Peyer's patch (tissue), 4 donors: Measurements from ENCODE around the gene TARS1. TPM values are rescaled to one million over a fixed set of nuclear protein-coding genes. Genes with fewer than 3 reads are reported as not detected.
"Not testable (repeated sequence)": the region's sequence is repeated elsewhere in the genome, so short reads cannot be mapped to it uniquely, and the experiment has no call there.

Experiments
- DNase-seq, 3 donors: peaks; one replicate each; pipeline ENCODE4 v3.0.0-alpha.2; 2017 to 2019
- H3K27ac ChIP-seq, 4 donors: fragments of 200-600 bp; sonication (generic); one replicate each; pipeline ENCODE4 v1.5.1; 2016 to 2019
- H3K27me3 ChIP-seq, 2 donors: fragments of 200-600 bp; sonication (generic); one replicate each; pipeline ENCODE4 v1.5.1; 2019
- H3K36me3 ChIP-seq, 3 donors: fragments of 200-600 bp; sonication (generic); one replicate each; pipeline ENCODE4 v1.5.1; 2016 to 2019
- H3K4me1 ChIP-seq, 4 donors: fragments of 200-600 bp; sonication (generic); one replicate each; pipeline ENCODE4 v1.5.1; 2016 to 2019
- H3K4me3 ChIP-seq, 4 donors: fragments of 200-600 bp; sonication (generic); 1 replicate in 3 of 4; 2 replicates in 1 of 4; pipeline ENCODE4 v1.5.1; 2016 to 2019; ENCODE audit warnings: mild to moderate bottlenecking in 1 of 4
- H3K9me3 ChIP-seq, 4 donors: fragments of 200-600 bp; sonication (generic); one replicate each; pipeline ENCODE4 v1.5.1; 2016 to 2019; ENCODE audit warnings: mild to moderate bottlenecking in 1 of 4
- CTCF ChIP-seq, 6 experiments: fragments of 450-650 bp in 4 of 6; fragments of 200-600 bp in 2 of 6; sonication (generic) in 1 of 6; IDR thresholded peaks; one replicate each; pipeline ENCODE4 v1.5.1; 2017 to 2019; ENCODE audit warnings: antibody characterized with exemption in 6 of 6, mild to moderate bottlenecking in 3 of 6, moderate library complexity in 1 of 6
- POLR2A ChIP-seq, 2 donors: fragments of 450-650 bp; IDR thresholded peaks; one replicate each; pipeline ENCODE4 v1.5.1; 2017; ENCODE audit warnings: antibody characterized with exemption in 2 of 2, mild to moderate bottlenecking in 2 of 2, moderate library complexity in 2 of 2
- total RNA-seq, 4 donors: library from RNA; depleted of rRNA; stranded (reverse); fragments of >200 nt; gene quantifications; one replicate each; pipeline ENCODE4 v1.1.0, GENCODE V29; 2016

The TARS1 gene
- total RNA-seq, 4 donors from 2014 or later = 29.7 to 123 (median 66.6) TPM

- no peaks in the 10 kb centered on the region for H3K36me3 ChIP-seq
- no peaks in the 10 kb centered on the region for H3K27me3 ChIP-seq
- H3K9me3 ChIP-seq = no peaks in the 10 kb centered on the region
- TF ChIP-seq POLR2A (IDR thresholded peaks at IDR 0.05) (no peak), CTCF (IDR thresholded peaks at IDR 0.05) (no peak)
- H3K4me1 ChIP-seq = no peaks in the 10 kb centered on the region
- no peak for DNase-seq
- H3K27ac ChIP-seq = no peak overlapping the region
- H3K4me3 ChIP-seq = no peak overlapping the region
These were observed 66.7 kb downstream of the TARS1 start for GRCh38 chr5:33507426-33507825.

- DNase-seq = no peak
- no peak overlapping the region for H3K4me3 ChIP-seq
These were observed 68.3 kb downstream of the TARS1 start for GRCh38 chr5:33509036-33509435.

GRCh38 chr5:33513462-33514185 is 72.9 kb downstream of the TARS1 start:
- DNase-seq = no peak

More at GRCh38 chr5:33509036-33509435, 68.3 kb downstream of the TARS1 start:
- no peaks in the 10 kb centered on the region for H3K4me1 ChIP-seq
- H3K9me3 ChIP-seq = no peaks in the 10 kb centered on the region
- no peak overlapping the region for H3K27ac ChIP-seq
- no peaks in the 10 kb centered on the region for H3K36me3 ChIP-seq
- H3K27me3 ChIP-seq = no peaks in the 10 kb centered on the region
- TF ChIP-seq POLR2A (IDR thresholded peaks at IDR 0.05) = no peak
- TF ChIP-seq CTCF (IDR thresholded peaks at IDR 0.05) = no peak

GRCh38 chr5:33515366-33515765 is 74.6 kb downstream of the TARS1 start:
- H3K9me3 ChIP-seq, H3K4me1 ChIP-seq, H3K27me3 ChIP-seq, DNase-seq, H3K27ac ChIP-seq, H3K4me3 ChIP-seq, H3K36me3 ChIP-seq: not testable (repeated sequence)

More at GRCh38 chr5:33513462-33514185, 72.9 kb downstream of the TARS1 start:
- Histone ChIP-seq H3K4me3 (no peak overlapping the region), H3K27ac (no peak overlapping the region), H3K27me3 (no peaks in the 10 kb centered on the region), H3K9me3 (no peaks in the 10 kb centered on the region), H3K4me1 (no peaks in the 10 kb centered on the region), H3K36me3 (no peaks in the 10 kb centered on the region)
- TF ChIP-seq CTCF (IDR thresholded peaks at IDR 0.05) (no peak), POLR2A (IDR thresholded peaks at IDR 0.05) (no peak)

GRCh38 chr5:33516421-33516820 is 75.7 kb downstream of the TARS1 start:
- Histone ChIP-seq H3K9me3 (no peaks in the 10 kb centered on the region), H3K36me3 (no peaks in the 10 kb centered on the region), H3K4me1 (no peaks in the 10 kb centered on the region), H3K4me3 (no peak overlapping the region), H3K27ac (no peak overlapping the region), H3K27me3 (no peaks in the 10 kb centered on the region)
- TF ChIP-seq CTCF (IDR thresholded peaks at IDR 0.05) (no peak), POLR2A (IDR thresholded peaks at IDR 0.05) (no peak)
- DNase-seq = no peak
